Neuronal stem cell (in vitro differentiated cells): ENCODE measurements around the gene CPA3.

Source experiments
- DNase-seq: peaks from one replicate; pipeline ENCODE4 v3.0.0-alpha.2; 2013; ENCODE audit warnings: low spot score
- H2AFZ ChIP-seq: one replicate; pipeline ENCODE4 v1.6.1; 2013; ENCODE audit warnings: mild to moderate bottlenecking, low read length, inconsistent platforms
- H2AK5ac ChIP-seq: 2 replicates; pipeline ENCODE4 v1.6.1; 2013; ENCODE audit warnings: low read depth, mild to moderate bottlenecking, inconsistent platforms, low read length, moderate library complexity, mixed read lengths
- H2BK120ac ChIP-seq: 2 replicates; pipeline ENCODE4 v1.6.1; 2013; ENCODE audit warnings: low read depth, mild to moderate bottlenecking, inconsistent platforms, low read length, moderate library complexity, mixed read lengths
- H2BK12ac ChIP-seq: one replicate; pipeline ENCODE4 v1.6.1; 2013; ENCODE audit warnings: low read length, inconsistent platforms
- H2BK15ac ChIP-seq: 2 replicates; pipeline ENCODE4 v1.6.1; 2013; ENCODE audit warnings: mild to moderate bottlenecking, low read length, inconsistent platforms, mixed read lengths
- H2BK5ac ChIP-seq: one replicate; pipeline ENCODE4 v1.6.1; 2013; ENCODE audit warnings: inconsistent platforms, mild to moderate bottlenecking, low read length, moderate library complexity
- H3K14ac ChIP-seq: one replicate; pipeline ENCODE4 v1.6.1; 2013; ENCODE audit warnings: low read length, inconsistent platforms
- H3K18ac ChIP-seq: 2 replicates; pipeline ENCODE4 v1.6.1; 2013; ENCODE audit warnings: low read length, inconsistent platforms
- H3K23ac ChIP-seq: 2 replicates; pipeline ENCODE4 v1.6.1; 2013; ENCODE audit warnings: low read depth, mild to moderate bottlenecking, mixed read lengths, low read length, inconsistent platforms; ENCODE audit not compliant: poor library complexity
- H3K27ac ChIP-seq: replicated peaks from 3 replicates; pipeline ENCODE4 v1.5.1; 2013; ENCODE audit warnings: low read length, inconsistent platforms
- H3K27me3 ChIP-seq, 3 experiments: 2 replicates each; pipeline ENCODE4 v1.6.1; 2013; ENCODE audit warnings: low read length in 3 of 3, mild to moderate bottlenecking in 2 of 3, inconsistent platforms in 1 of 3, low read depth in 1 of 3, mixed read lengths in 1 of 3, moderate library complexity in 1 of 3; ENCODE audit not compliant: control insufficient read depth in 3 of 3, insufficient read depth in 3 of 3
- H3K36me3 ChIP-seq, 2 donors: replicated peaks in 1 of 2; 2 replicates each; pipeline ENCODE4 v1.6.1; 2013; ENCODE audit warnings: low read length in 2 of 2; ENCODE audit not compliant: control insufficient read depth in 2 of 2, insufficient read depth in 2 of 2
- H3K4ac ChIP-seq: 2 replicates; pipeline ENCODE4 v1.6.1; 2013; ENCODE audit warnings: inconsistent platforms, mild to moderate bottlenecking, low read length, moderate library complexity
- H3K4me1 ChIP-seq, 2 donors: 1 replicate in 1 of 2; 2 replicates in 1 of 2; pipeline ENCODE4 v1.6.1; 2013; ENCODE audit warnings: low read length in 2 of 2, low read depth in 1 of 2; ENCODE audit not compliant: control insufficient read depth in 2 of 2, insufficient read depth in 1 of 2
- H3K4me2 ChIP-seq: one replicate; pipeline ENCODE4 v1.6.1; 2013; ENCODE audit warnings: mild to moderate bottlenecking, low read length, inconsistent platforms; ENCODE audit not compliant: insufficient read depth, poor library complexity, severe bottlenecking
- H3K4me3 ChIP-seq, 2 donors: 2 replicates each; pipeline ENCODE4 v1.5.1; 2013; ENCODE audit warnings: low read length in 2 of 2, mild to moderate bottlenecking in 2 of 2, inconsistent platforms in 1 of 2, moderate library complexity in 1 of 2
- H3K79me1 ChIP-seq: one replicate; pipeline ENCODE4 v1.6.1; 2013; ENCODE audit warnings: low read depth, mild to moderate bottlenecking, inconsistent platforms, low read length, moderate library complexity
- H3K9ac ChIP-seq: one replicate; pipeline ENCODE4 v1.6.1; 2013; ENCODE audit warnings: mild to moderate bottlenecking, low read depth, low read length, inconsistent platforms; ENCODE audit not compliant: poor library complexity
- H3K9me3 ChIP-seq, 2 donors: replicated peaks in 1 of 2; 2 replicates each; pipeline versions ENCODE3 to v1.6.1; 2013; ENCODE audit warnings: low read length in 2 of 2, mild to moderate bottlenecking in 2 of 2, inconsistent platforms in 1 of 2, low read depth in 1 of 2, mixed read lengths in 1 of 2, moderate library complexity in 1 of 2; ENCODE audit not compliant: control insufficient read depth in 2 of 2, insufficient read depth in 1 of 2
- H4K8ac ChIP-seq: one replicate; pipeline ENCODE4 v1.6.1; 2013; ENCODE audit warnings: low read depth, mild to moderate bottlenecking, inconsistent platforms, low read length, moderate library complexity
- H4K91ac ChIP-seq: one replicate; pipeline ENCODE4 v1.6.1; 2013; ENCODE audit warnings: low read length, low read depth, mild to moderate bottlenecking, inconsistent platforms; ENCODE audit not compliant: poor library complexity
- WGBS, 2 donors: extraction: QIAGEN DNeasy Blood & Tissue Kit; methylation state at CpG; one replicate each; pipeline ENCODE4 v1.1.7; 2013; ENCODE audit warnings: missing lambda C conversion rate in 2 of 2, mixed read lengths in 1 of 2; ENCODE audit not compliant: insufficient read length in 2 of 2, insufficient replicate concordance in 1 of 2; ENCODE audit errors: extremely low coverage in 2 of 2; 5-methylcytosine and 5-hydroxymethylcytosine counted together

CPA3 gene

DNA sequence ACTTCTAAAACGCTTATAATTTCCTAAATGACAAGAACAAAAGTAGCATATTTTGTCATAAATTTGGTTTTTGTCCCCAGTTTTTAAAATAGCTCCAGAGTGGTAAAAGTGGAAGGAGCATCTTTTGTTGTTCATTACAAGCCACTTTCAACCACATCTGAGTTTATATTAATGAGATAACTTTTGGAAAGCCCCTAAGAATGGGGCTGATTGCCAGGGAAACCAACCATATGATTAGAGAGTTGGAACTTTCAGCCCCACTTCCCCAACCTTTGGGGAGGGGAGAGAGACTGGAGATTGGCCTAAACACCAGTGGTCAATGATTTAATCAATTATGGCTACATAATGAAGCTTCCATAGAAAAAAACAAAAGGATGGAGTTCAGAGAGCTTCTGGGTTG, 57.4 kb downstream of the CPA3 start:
- Histone ChIP-seq H2AFZ (no peak overlapping the region), H2BK5ac (no peak overlapping the region), H2BK120ac (no peak overlapping the region), H2AK5ac (no peak overlapping the region), H3K4me2 (no peak overlapping the region), H3K4ac (no peak overlapping the region), H3K4me1 (no peaks in the 10 kb centered on the region), H3K9me3 (no peaks in the 10 kb centered on the region), H3K23ac (no peak overlapping the region), H3K9ac (no peak overlapping the region), H3K4me3 (no peak overlapping the region), H3K27me3 (no peaks in the 10 kb centered on the region), H3K18ac (no peak overlapping the region), H4K8ac (no peak overlapping the region), H3K79me1 (no peaks in the 10 kb centered on the region), H3K14ac (no peak overlapping the region), H3K27ac (no peak overlapping the region), H3K36me3 (no peaks in the 10 kb centered on the region), H4K91ac (no peak overlapping the region), H2BK15ac (no peak overlapping the region), H2BK12ac (no peak overlapping the region)
- DNase-seq: no peak
- no CpG with 5 or more reads among the region's 1 CpG for whole genome bisulfite sequencing, 2 donors

DNA sequence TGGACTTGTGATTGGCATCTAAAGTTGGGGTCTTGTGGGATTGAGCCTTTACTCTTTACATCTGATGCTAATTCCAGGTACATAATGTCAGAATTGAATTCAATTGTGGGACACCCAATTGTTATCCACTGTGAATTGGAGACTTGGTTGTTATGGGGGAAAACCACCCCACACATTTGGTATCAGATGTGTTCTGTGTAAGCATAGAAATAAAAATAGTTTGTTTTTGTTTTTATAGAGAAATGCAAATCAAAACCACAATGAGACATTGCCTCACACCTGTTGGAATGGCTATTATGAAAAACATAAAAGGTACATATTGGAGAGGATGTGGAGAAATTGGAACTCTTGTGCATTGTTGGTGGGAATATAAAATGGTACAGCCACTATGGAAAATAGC, 58.5 kb downstream of the CPA3 start:
- Histone ChIP-seq H3K4me1 (no peaks in the 10 kb centered on the region), H3K4ac (no peak overlapping the region), H3K36me3 (no peaks in the 10 kb centered on the region), H2BK15ac (no peak overlapping the region), H2BK5ac (no peak overlapping the region), H3K23ac (no peak overlapping the region), H3K9me3 (no peaks in the 10 kb centered on the region), H3K18ac (no peak overlapping the region), H3K4me3 (no peak overlapping the region), H4K8ac (no peak overlapping the region), H2AFZ (no peak overlapping the region), H3K27me3 (no peaks in the 10 kb centered on the region), H2BK120ac (no peak overlapping the region), H3K79me1 (no peaks in the 10 kb centered on the region), H2AK5ac (no peak overlapping the region), H4K91ac (no peak overlapping the region), H3K27ac (no peak overlapping the region), H3K4me2 (no peak overlapping the region), H3K14ac (no peak overlapping the region), H2BK12ac (no peak overlapping the region), H3K9ac (no peak overlapping the region)
- DNase-seq: no peak

DNA sequence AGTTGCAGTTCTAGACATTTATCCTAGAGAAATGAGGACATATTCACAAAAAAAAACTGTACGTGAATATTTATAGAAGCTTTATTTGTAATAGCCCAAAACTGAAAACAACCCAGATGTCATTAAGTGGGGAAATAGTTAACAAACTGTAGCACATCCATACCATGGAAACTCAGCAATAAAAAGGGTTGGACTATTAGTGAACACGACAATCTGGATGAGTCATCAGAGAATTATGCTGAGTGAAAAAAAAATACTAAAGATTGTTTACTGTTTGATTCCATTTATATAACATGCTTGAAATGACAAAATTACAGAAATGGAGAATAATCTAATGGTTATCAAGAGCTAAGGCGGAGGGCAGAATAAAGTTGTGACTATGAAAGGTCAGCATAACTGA, 59.5 kb downstream of the CPA3 start:
- Histone ChIP-seq H2AK5ac (no peak overlapping the region), H3K14ac (no peak overlapping the region), H2BK5ac (no peak overlapping the region), H3K23ac (no peak overlapping the region), H2BK15ac (no peak overlapping the region), H3K18ac (no peak overlapping the region), H3K27me3 (no peaks in the 10 kb centered on the region), H4K91ac (no peak overlapping the region), H2BK120ac (no peak overlapping the region), H4K8ac (no peak overlapping the region), H3K36me3 (no peaks in the 10 kb centered on the region), H2AFZ (no peak overlapping the region), H3K4me3 (no peak overlapping the region), H2BK12ac (no peak overlapping the region), H3K79me1 (no peaks in the 10 kb centered on the region), H3K9me3 (no peaks in the 10 kb centered on the region), H3K9ac (no peak overlapping the region), H3K27ac (no peak overlapping the region), H3K4ac (no peak overlapping the region), H3K4me1 (no peaks in the 10 kb centered on the region), H3K4me2 (no peak overlapping the region)
- no CpG with 5 or more reads among the region's 3 CpGs for WGBS, 2 donors
- DNase-seq: no peak

DNA sequence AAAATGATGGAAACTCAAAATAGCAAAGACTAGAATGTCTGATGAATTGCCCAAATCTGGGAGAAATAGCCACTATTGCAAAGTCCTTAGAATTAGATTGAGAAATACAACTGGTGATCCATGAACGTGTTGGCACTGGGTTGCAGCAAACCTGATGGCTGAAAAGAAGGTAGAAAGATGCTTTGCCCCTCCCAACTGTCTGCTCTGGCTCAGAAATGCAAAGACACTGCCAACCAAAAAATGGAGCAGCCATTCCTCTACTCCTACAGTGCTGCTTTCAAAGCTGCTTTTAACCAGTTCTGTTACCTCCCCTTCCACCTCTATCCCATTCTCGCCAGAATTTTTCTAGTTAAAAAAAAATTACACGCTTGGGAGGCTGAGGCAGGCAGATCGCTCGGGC, 60.7 kb downstream of the CPA3 start:
- H3K9ac ChIP-seq: no peak overlapping the region

More for the DNA sequence above, 60.7 kb downstream of the CPA3 start:
- no peak overlapping the region for H2AK5ac ChIP-seq
- H2BK5ac ChIP-seq: no peak overlapping the region
- no peaks in the 10 kb centered on the region for H3K36me3 ChIP-seq
- H3K23ac ChIP-seq: no peak overlapping the region
- H4K91ac ChIP-seq: no peak overlapping the region
- no peaks in the 10 kb centered on the region for H3K79me1 ChIP-seq
- H3K4me3 ChIP-seq: no peak overlapping the region
- no peaks in the 10 kb centered on the region for H3K9me3 ChIP-seq
- no peak overlapping the region for H2BK120ac ChIP-seq
- no CpG with 5 or more reads among the region's 5 CpGs for WGBS, 2 donors
- H3K4ac ChIP-seq: no peak overlapping the region
- H3K4me2 ChIP-seq: no peak overlapping the region
- no peak overlapping the region for H4K8ac ChIP-seq
- H2AFZ ChIP-seq: no peak overlapping the region
- no peak overlapping the region for H3K14ac ChIP-seq
- no peak overlapping the region for H3K27ac ChIP-seq
- no peak overlapping the region for H2BK12ac ChIP-seq
- H3K4me1 ChIP-seq: no peaks in the 10 kb centered on the region
- H3K27me3 ChIP-seq: no peaks in the 10 kb centered on the region
- H3K18ac ChIP-seq: no peak overlapping the region
- DNase-seq: no peak
- H2BK15ac ChIP-seq: no peak overlapping the region
